ENCODE data around the gene OR2T1. TPM values are rescaled to one million over a fixed set of nuclear protein-coding genes. Genes with fewer than 3 reads are reported as not detected.

OR2T1 gene
- total RNA-seq, result not detected

DNA sequence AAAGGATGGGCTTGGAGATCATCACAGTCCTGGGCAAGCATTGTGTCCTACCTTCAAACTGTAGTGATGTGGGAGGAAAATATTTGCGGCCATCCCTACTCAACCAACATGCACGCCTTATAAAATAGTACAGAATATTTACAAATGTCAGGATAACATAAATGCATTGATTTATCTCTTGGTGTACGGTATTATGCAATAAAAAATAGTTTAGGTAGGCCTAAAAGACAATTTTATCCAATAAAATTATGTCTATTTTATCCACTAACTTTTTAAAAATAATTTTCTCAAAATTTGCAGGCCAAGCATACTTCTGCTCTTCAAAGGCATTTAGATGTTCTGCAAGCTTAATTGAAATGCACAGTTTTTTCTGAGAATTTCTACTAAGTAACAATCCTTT is at the start of gene OR2T1:
TSS of gene OR2T1 (plus strand) at position 301 of the 400 bp plus-strand sequence. CDS start 3,100 bp downstream, outside the sequence.
- no peak within 1 kb of the TSS for H3K27ac ChIP-seq
- H3K27me3 ChIP-seq, result no peaks in the 10 kb centered on the region
- no peaks in the 10 kb centered on the region for H3K9me3 ChIP-seq
- no peak within 1 kb of the TSS for H3K4me3 ChIP-seq
- H3K36me3 ChIP-seq, result no peaks in the 10 kb centered on the region
- 62 to 72% methylated on average over 3 of the region's 3 CpGs for WGBS, 2 donors
- TF ChIP-seq, protein P1, sequence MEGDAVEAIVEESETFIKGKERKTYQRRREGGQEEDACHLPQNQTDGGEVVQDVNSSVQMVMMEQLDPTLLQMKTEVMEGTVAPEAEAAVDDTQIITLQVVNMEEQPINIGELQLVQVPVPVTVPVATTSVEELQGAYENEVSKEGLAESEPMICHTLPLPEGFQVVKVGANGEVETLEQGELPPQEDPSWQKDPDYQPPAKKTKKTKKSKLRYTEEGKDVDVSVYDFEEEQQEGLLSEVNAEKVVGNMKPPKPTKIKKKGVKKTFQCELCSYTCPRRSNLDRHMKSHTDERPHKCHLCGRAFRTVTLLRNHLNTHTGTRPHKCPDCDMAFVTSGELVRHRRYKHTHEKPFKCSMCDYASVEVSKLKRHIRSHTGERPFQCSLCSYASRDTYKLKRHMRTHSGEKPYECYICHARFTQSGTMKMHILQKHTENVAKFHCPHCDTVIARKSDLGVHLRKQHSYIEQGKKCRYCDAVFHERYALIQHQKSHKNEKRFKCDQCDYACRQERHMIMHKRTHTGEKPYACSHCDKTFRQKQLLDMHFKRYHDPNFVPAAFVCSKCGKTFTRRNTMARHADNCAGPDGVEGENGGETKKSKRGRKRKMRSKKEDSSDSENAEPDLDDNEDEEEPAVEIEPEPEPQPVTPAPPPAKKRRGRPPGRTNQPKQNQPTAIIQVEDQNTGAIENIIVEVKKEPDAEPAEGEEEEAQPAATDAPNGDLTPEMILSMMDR (IDR thresholded peaks at IDR 0.05), result no peak
- TF ChIP-seq POLR2A (IDR thresholded peaks at IDR 0.05), result no peak
- intact Hi-C loops (cut with DNase I), result no loop called here
- DNase-seq, result no peak
- H3K4me1 ChIP-seq, result no peaks in the 10 kb centered on the region

DNA sequence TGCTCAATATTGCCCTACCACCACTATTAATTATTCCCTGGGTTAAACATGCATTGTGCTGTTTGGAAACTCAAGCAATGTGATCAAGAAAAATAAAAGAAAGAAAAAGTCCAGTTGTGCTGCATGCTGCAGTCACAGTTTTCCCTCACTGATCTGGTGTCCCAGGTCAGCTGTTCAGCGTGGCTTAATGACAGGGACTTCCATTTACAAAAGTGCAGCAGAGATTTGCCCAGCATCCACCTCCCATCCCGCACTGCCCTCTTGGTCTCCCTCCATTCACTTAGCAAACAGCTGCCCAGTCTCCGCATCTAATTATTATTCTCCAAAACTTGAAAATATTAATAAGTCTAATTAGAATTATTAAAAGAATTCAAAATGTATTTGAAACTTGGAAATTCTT is 43.4 kb upstream of the OR2T1 start:
- Histone ChIP-seq H3K27ac (no peak overlapping the region), H3K9me3 (no peaks in the 10 kb centered on the region), H3K4me3 (no peak overlapping the region), H3K27me3 (no peaks in the 10 kb centered on the region), H3K36me3 (no peaks in the 10 kb centered on the region), H3K4me1 (no peaks in the 10 kb centered on the region)
- intact Hi-C loops (cut with DNase I), result no loop called here
- WGBS, 2 donors, result 56 to 63% methylated on average over 3 of the region's 3 CpGs
- TF ChIP-seq, protein P1 (IDR thresholded peaks at IDR 0.05), result no peak
- no peak for DNase-seq

DNA sequence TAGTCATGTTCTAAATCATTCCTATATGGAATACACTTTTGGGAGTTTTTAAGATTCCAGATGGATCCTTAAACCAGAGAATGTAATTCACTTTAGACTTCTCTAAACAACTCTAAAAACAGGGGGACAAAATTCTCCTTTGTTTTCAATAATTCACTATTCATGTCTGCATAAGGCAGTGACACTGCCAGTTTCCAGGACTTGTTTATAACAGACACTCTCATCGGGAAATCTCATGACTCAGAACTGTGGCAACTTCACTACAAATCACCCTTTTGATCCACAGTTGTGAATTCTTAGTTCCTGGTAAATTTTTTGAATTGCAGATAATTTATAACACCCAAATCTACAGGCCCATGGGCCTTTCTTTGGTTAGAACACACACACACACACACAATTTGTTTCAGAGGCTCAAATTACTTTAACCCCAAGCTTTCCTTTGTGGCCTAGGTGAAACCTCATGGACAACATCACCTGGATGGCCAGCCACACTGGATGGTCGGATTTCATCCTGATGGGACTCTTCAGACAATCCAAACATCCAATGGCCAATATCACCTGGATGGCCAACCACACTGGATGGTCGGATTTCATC is 41.6 kb upstream of the OR2T1 start, which contains the start of gene OR2T4:
TSS of gene OR2T4 (plus strand) at position 545 of the 595 bp plus-strand sequence. CDS start at position 545, 0 bp downstream.
- WGBS, 2 donors, result 23 to 43% methylated on average over 3 of the region's 3 CpGs
- Histone ChIP-seq H3K9me3 (no peaks in the 10 kb centered on the region), H3K4me1 (no peaks in the 10 kb centered on the region), H3K36me3 (no peaks in the 10 kb centered on the region), H3K27me3 (no peaks in the 10 kb centered on the region), H3K27ac (no peak within 1 kb of the TSS), H3K4me3 (no peak within 1 kb of the TSS)
- DNase-seq, result no peak
- TF ChIP-seq, protein P1 (IDR thresholded peaks at IDR 0.05), result no peak
- TF ChIP-seq POLR2A (IDR thresholded peaks at IDR 0.05), result no peak
- intact Hi-C loops (cut with DNase I), result no loop called here

- no peak for DNase-seq
These were observed 36.2 kb upstream of the OR2T1 start for GRCh38 chr1:248366609-248367008.

DNA sequence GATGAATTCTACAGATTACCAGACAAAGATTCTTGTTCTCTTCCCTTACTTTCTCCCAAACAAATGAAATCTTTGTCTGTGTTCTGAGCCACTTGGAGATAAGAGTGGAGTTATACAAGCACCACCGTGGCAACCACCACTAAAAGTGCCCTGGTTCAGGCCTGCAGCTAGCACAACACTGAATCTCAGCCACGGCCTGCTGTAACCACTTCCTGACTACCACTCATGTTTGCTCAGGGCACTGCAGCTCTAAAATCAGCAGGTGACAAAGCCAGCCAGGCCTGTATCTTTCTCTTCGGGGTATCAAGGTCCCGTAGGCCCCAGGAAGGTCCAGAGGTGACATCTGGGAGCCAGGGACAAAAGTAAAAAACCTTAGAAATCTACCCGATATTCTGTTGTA is 30.5 kb upstream of the OR2T1 start:
- Histone ChIP-seq H3K4me3 (no peak overlapping the region), H3K4me1 (no peaks in the 10 kb centered on the region), H3K9me3 (peaks cover 0 to 8% (median 0%) of the 10 kb centered on the region in 3 donors), H3K27me3 (no peaks in the 10 kb centered on the region), H3K27ac (no peak overlapping the region), H3K36me3 (no peaks in the 10 kb centered on the region)
- intact Hi-C loops (cut with DNase I), result no loop called here
- 56 to 58% methylated on average over 5 of the region's 5 CpGs for WGBS, 2 donors
- TF ChIP-seq POLR2A (IDR thresholded peaks at IDR 0.05), result no peak
- DNase-seq, result no peak

More at GRCh38 chr1:248366609-248367008, 36.2 kb upstream of the OR2T1 start:
- Histone ChIP-seq H3K36me3 (no peaks in the 10 kb centered on the region), H3K27me3 (no peaks in the 10 kb centered on the region), H3K9me3 (no peaks in the 10 kb centered on the region), H3K27ac (no peak overlapping the region), H3K4me3 (no peak overlapping the region), H3K4me1 (no peaks in the 10 kb centered on the region)
- intact Hi-C loops (cut with DNase I), result no loop called here
- TF ChIP-seq, protein P1 (IDR thresholded peaks at IDR 0.05), result no peak
- no peak for TF ChIP-seq POLR2A (IDR thresholded peaks at IDR 0.05)

DNA sequence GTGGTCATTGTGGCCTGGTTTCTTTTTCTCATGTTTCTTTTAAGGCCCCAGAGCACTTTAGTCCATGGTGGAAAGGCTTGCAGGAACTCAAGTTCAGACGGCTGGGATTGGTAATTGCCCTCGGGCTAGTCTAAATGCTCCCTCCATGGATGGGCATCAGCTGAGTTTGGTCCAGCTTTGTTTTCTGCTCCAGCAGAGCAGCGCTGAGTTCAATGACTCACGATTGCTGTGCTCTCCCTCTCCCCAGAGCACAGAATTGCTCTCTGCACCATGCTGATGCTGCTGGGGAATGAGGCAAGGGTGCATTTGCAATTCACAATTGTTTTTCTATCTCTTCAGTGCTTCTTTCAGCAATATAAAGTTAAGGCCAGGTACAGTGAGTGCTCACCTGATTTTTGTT is 29.1 kb upstream of the OR2T1 start:
- Histone ChIP-seq H3K4me1 (no peaks in the 10 kb centered on the region), H3K27me3 (no peaks in the 10 kb centered on the region), H3K36me3 (no peaks in the 10 kb centered on the region), H3K9me3 (peaks cover 0 to 8% (median 0%) of the 10 kb centered on the region in 3 donors), H3K27ac (no peak overlapping the region), H3K4me3 (no peak overlapping the region)
- intact Hi-C loops (cut with DNase I), result no loop called here
- 57 to 69% methylated on average over 1 to 4 of the region's 4 CpGs for WGBS, 2 donors
- TF ChIP-seq, protein P1 (IDR thresholded peaks at IDR 0.05), result no peak
- TF ChIP-seq POLR2A (IDR thresholded peaks at IDR 0.05), result no peak
- no peak for DNase-seq

Measured in esophagus squamous epithelium (tissue), 5 donors.